ENCODE data around the gene TACC2. TPM values are rescaled to one million over a fixed set of nuclear protein-coding genes. Genes with fewer than 3 reads are reported as not detected.

The TACC2 gene
- total and polyA plus RNA-seq, 2 donors (not counting 1 experiment from before 2014, with no cell fraction given): not detected

GRCh38 chr10:122186816-122187810, 198.2 kb downstream of the TACC2 start:
- TF ChIP-seq EZH2 (IDR thresholded peaks at IDR 0.05; ENCODE audit: borderline replicate concordance, insufficient read depth, low read depth, low read length, poor library complexity, severe bottlenecking) (no peak), CTCF (IDR thresholded peaks at IDR 0.05) (no peak)
- peaks cover 4% of the 10 kb centered on the region for H3K27me3 Mint-ChIP-seq
- no peak overlapping the region for H3K4me3 ChIP-seq (ENCODE audit: control extremely low read depth in 1 of 5, extremely low read depth in 1 of 5, insufficient read depth in 1 of 5, low read depth in 2 of 5, low read length in 4 of 5)
- no peaks in the 10 kb centered on the region for H3K9me3 Mint-ChIP-seq (ENCODE audit: insufficient read depth)
- ChIA-PET CTCF (no interaction called here), POLR2A (no interaction called here)
- no peak overlapping the region for H2AFZ ChIP-seq (ENCODE audit: insufficient read depth, low read depth, low read length, poor library complexity, severe bottlenecking)
- no peaks in the 10 kb centered on the region for H3K36me3 ChIP-seq (replicated peaks in 1 of 2; ENCODE audit: control extremely low read depth in 1 of 2, control insufficient read depth in 1 of 2, extremely low read depth in 1 of 2, insufficient read depth in 2 of 2, low read length in 1 of 2)
- no peak overlapping the region for H3K4me3 Mint-ChIP-seq
- no peak overlapping the region for H3K27ac ChIP-seq (ENCODE audit: low read length in 2 of 2)
- no peaks in the 10 kb centered on the region for H3K79me2 ChIP-seq (ENCODE audit: control insufficient read depth, insufficient read depth, low read length)
- no peak overlapping the region for H3K4me2 ChIP-seq (replicated peaks; ENCODE audit: low read depth, low read length, poor library complexity, severe bottlenecking)
- ATAC-seq (ENCODE audit: low read depth): no peak
- no peaks in the 10 kb centered on the region for H3K9me3 ChIP-seq (ENCODE audit: control extremely low read depth in 1 of 3, control insufficient read depth in 2 of 3, insufficient read depth in 1 of 3, low read length in 2 of 3)
- no peak overlapping the region for H3K27ac Mint-ChIP-seq
- H4K20me1 ChIP-seq (ENCODE audit: control insufficient read depth, insufficient read depth, low read length, poor library complexity, severe bottlenecking): no peaks in the 10 kb centered on the region
- no peaks in the 10 kb centered on the region for H3K4me1 ChIP-seq (ENCODE audit: control insufficient read depth in 2 of 2, insufficient read depth in 2 of 2, low read length in 2 of 2)
- no peaks in the 10 kb centered on the region for H3K4me1 Mint-ChIP-seq
- H3K9ac ChIP-seq (ENCODE audit: low read length): no peak overlapping the region
- no peak for DNase-seq
- H3K27me3 ChIP-seq (replicated peaks in 1 of 4; ENCODE audit: control extremely low read depth in 1 of 4, control insufficient read depth in 3 of 4, insufficient read depth in 4 of 4, low read length in 3 of 4): no peaks in the 10 kb centered on the region
- intact Hi-C loops (cut with micrococcal nuclease): no loop called here
- WGBS (ENCODE audit: insufficient coverage): 76% methylated on average over 15 of the region's 19 CpGs

GRCh38 chr10:122188706-122189105, 199.7 kb downstream of the TACC2 start:
- TF ChIP-seq EZH2 (IDR thresholded peaks at IDR 0.05; ENCODE audit: borderline replicate concordance, insufficient read depth, low read depth, low read length, poor library complexity, severe bottlenecking) (no peak), CTCF (IDR thresholded peaks at IDR 0.05) (no peak)
- Mint-ChIP-seq H3K4me1 (no peaks in the 10 kb centered on the region), H3K4me3 (no peak overlapping the region), H3K27me3 (no peaks in the 10 kb centered on the region), H3K9me3 (ENCODE audit: insufficient read depth) (no peaks in the 10 kb centered on the region), H3K27ac (no peak overlapping the region)
- Histone ChIP-seq H3K27ac (ENCODE audit: low read length in 2 of 2) (no peak overlapping the region), H3K36me3 (replicated peaks in 1 of 2; ENCODE audit: control extremely low read depth in 1 of 2, control insufficient read depth in 1 of 2, extremely low read depth in 1 of 2, insufficient read depth in 2 of 2, low read length in 1 of 2) (no peaks in the 10 kb centered on the region), H3K4me3 (ENCODE audit: control extremely low read depth in 1 of 5, extremely low read depth in 1 of 5, insufficient read depth in 1 of 5, low read depth in 2 of 5, low read length in 4 of 5) (no peak overlapping the region), H2AFZ (ENCODE audit: insufficient read depth, low read depth, low read length, poor library complexity, severe bottlenecking) (no peak overlapping the region), H3K4me2 (replicated peaks; ENCODE audit: low read depth, low read length, poor library complexity, severe bottlenecking) (no peak overlapping the region), H4K20me1 (ENCODE audit: control insufficient read depth, insufficient read depth, low read length, poor library complexity, severe bottlenecking) (no peaks in the 10 kb centered on the region), H3K9me3 (ENCODE audit: control extremely low read depth in 1 of 3, control insufficient read depth in 2 of 3, insufficient read depth in 1 of 3, low read length in 2 of 3) (no peaks in the 10 kb centered on the region), H3K4me1 (ENCODE audit: control insufficient read depth in 2 of 2, insufficient read depth in 2 of 2, low read length in 2 of 2) (no peaks in the 10 kb centered on the region), H3K27me3 (replicated peaks in 1 of 4; ENCODE audit: control extremely low read depth in 1 of 4, control insufficient read depth in 3 of 4, insufficient read depth in 4 of 4, low read length in 3 of 4) (no peaks in the 10 kb centered on the region), H3K9ac (ENCODE audit: low read length) (no peak overlapping the region), H3K79me2 (ENCODE audit: control insufficient read depth, insufficient read depth, low read length) (no peaks in the 10 kb centered on the region)
- DNase-seq (no peak), ATAC-seq (ENCODE audit: low read depth) (no peak)
- WGBS (ENCODE audit: insufficient coverage): 93% methylated on average over 10 of the region's 11 CpGs
- ChIA-PET POLR2A (no interaction called here), CTCF (no interaction called here)
- intact Hi-C loops (cut with micrococcal nuclease): no loop called here

Data from B cell (primary cell).